Neuron (in vitro differentiated cells): Measurements from ENCODE around the gene KAZN.

ENCODE experiments used
- H2AFZ ChIP-seq: one replicate; pipeline ENCODE4 v1.6.1; 2013; ENCODE audit warnings: low read depth, mild to moderate bottlenecking, inconsistent platforms, low read length, moderate library complexity
- H3K27me3 ChIP-seq: one replicate; pipeline ENCODE4 v1.6.1; 2013; ENCODE audit warnings: low read length; ENCODE audit not compliant: insufficient read depth
- H3K36me3 ChIP-seq: one replicate; pipeline ENCODE4 v1.6.1; 2013; ENCODE audit warnings: low read length; ENCODE audit not compliant: insufficient read depth
- H3K4me1 ChIP-seq: one replicate; pipeline ENCODE4 v1.6.1; 2013; ENCODE audit warnings: low read length; ENCODE audit not compliant: insufficient read depth
- H3K4me3 ChIP-seq: 2 replicates; pipeline ENCODE4 v1.5.1; 2013; ENCODE audit warnings: mild to moderate bottlenecking, low read length, moderate library complexity
- H3K9me3 ChIP-seq: one replicate; pipeline ENCODE4 v1.6.1; 2013; ENCODE audit warnings: low read length

The KAZN gene

DNA sequence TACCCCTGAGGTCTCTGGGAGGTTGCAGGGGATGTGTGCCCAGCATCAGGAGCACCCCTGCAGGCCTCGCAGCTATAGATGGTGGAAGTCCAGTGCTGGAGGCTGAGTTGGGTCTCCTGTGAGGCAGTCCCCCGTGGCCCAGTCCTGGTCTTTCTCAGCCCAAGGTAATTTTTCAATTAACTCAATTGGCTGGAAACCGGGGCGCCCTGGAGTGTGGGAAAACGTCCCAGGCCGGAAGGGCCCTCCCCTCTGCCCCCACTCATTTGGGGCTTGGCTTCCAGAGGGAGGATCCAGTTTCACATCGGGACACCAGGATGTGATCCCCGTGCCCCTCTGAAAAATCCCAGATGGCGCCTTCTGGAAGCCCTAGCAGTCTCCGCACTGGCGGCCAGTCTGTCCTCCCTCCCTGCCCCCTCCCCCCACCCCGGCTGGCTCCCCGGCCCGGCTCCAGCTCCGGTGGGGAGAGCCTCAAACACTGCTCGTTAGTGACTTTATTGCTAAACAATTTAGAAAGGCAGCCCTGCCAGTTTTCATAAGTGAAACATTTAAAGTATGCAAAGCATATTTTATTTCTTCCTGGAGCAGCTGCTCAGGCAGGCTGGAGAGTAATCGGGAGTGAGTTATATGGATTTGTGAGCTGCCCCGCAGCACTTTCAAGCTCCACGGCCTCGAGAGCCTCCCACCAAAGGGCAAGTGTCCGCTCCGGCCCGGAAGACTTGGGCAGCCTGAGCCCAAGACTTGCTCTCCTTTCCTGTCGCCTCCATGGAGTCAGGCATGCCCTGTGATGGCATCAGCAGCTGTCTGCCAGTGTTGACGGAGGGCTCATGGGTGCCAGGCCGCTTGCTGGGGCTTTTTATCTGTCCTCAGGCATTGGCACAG, 346.9 kb downstream of the KAZN start:
- peaks cover 39% of the 10 kb centered on the region for H3K4me1 ChIP-seq
- no peaks in the 10 kb centered on the region for H3K27me3 ChIP-seq
- no peaks in the 10 kb centered on the region for H3K9me3 ChIP-seq
- no peak overlapping the region for H2AFZ ChIP-seq
- H3K36me3 ChIP-seq = no peaks in the 10 kb centered on the region
- H3K4me3 ChIP-seq = no peak overlapping the region

DNA sequence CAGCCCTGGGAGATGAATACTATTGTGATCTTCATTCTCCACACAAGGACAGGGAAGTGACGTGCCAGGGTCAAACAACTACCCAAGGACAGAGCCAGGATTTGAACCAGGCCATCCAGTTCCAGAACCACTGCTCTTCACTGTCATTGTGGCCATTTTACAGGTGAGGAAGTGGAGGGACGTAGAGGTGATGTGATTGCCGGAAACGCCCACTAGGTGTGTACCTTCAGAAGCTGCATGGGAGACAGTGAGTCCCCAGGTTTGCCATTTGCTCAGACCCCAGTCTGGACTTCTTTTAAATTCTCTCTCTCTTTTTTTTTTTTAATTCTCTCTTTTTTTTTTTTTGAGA, 347.5 kb downstream of the KAZN start:
- Histone ChIP-seq H3K4me1 (peaks cover 44% of the 10 kb centered on the region), H3K36me3 (no peaks in the 10 kb centered on the region), H3K9me3 (no peaks in the 10 kb centered on the region), H3K4me3 (no peak overlapping the region), H3K27me3 (no peaks in the 10 kb centered on the region), H2AFZ (no peak overlapping the region)

DNA sequence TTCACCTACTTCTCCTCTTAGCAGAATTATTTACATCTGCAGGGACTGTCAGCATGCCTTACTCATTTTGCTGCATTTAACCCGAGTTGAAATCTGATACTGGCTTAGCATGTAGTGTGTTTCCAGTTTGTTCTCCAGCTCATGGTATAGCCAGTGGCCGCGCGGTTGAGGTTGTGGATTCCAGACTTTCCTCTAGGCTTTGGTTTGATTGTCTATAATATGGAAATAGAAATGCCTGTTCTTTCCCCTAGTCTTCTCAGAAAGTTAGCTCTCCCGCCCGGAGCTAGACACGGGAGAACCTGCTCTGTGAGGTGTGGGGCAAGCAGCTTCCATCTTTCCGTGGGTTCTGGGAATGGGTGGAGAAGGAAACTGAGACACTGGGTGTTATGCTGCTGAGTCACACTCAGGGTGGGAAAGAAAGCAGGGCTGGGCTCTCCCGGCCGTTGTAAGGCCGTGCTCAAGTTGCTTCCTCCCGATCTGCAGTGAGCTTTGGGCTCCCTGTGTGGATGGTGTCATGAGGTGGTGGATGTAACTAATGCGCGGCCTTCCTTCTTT, 348.3 kb downstream of the KAZN start:
- Histone ChIP-seq H3K36me3 (no peaks in the 10 kb centered on the region), H3K27me3 (no peaks in the 10 kb centered on the region), H3K9me3 (no peaks in the 10 kb centered on the region), H3K4me3 (no peak overlapping the region), H3K4me1 (peaks cover 41% of the 10 kb centered on the region), H2AFZ (no peak overlapping the region)

DNA sequence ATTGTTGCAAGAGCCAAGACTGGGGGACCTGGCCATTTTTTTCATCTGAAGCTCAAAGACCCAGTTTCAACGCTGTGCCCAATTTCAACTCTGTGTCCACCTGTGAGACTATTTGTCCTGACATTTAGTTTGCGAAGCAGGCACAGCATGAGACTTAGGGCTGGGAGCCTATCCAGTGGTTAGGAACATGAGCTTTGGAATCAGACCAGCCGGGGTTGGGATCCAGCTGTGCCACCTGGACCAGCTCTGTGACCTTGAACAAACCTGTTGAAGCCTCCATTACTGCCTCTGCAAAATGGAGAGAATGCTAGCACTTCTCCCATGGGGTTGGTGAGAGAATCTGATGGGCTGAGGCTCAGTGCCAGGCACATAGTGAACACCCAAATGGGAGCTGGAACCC, 348.9 kb downstream of the KAZN start:
- no peaks in the 10 kb centered on the region for H3K36me3 ChIP-seq
- peaks cover 35% of the 10 kb centered on the region for H3K4me1 ChIP-seq
- H2AFZ ChIP-seq = no peak overlapping the region
- H3K27me3 ChIP-seq = no peaks in the 10 kb centered on the region
- H3K9me3 ChIP-seq = no peaks in the 10 kb centered on the region
- H3K4me3 ChIP-seq = no peak overlapping the region

DNA sequence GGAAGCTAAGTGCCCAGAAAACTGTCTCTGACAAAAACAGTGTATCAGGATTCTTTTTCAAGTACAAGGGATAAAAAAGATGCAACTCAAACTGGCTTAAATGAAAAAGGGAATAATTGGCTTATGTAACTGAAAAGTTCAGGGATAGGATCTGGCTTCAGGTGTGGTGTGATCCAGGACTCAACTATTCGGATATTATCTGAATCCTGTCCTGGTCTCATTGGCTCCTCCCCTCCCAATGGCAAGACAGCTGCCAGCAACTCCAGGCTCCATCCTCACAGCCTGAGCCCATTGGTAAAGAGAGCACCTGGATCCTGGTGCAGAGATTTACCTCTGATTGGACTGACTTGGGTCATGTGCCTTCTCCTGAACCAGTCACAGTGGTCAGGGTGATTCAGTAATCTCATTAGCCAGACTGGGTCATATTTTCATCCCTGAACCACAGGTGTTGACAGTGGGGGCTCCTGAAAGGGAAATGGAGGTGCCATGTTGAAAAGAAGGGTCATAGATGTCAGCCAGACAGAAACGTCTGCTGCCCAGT, 349.7 kb downstream of the KAZN start:
- Histone ChIP-seq H3K4me3 (no peak overlapping the region), H3K4me1 (peaks cover 27% of the 10 kb centered on the region), H2AFZ (no peak overlapping the region), H3K36me3 (no peaks in the 10 kb centered on the region), H3K27me3 (no peaks in the 10 kb centered on the region), H3K9me3 (peaks cover 4% of the 10 kb centered on the region)

DNA sequence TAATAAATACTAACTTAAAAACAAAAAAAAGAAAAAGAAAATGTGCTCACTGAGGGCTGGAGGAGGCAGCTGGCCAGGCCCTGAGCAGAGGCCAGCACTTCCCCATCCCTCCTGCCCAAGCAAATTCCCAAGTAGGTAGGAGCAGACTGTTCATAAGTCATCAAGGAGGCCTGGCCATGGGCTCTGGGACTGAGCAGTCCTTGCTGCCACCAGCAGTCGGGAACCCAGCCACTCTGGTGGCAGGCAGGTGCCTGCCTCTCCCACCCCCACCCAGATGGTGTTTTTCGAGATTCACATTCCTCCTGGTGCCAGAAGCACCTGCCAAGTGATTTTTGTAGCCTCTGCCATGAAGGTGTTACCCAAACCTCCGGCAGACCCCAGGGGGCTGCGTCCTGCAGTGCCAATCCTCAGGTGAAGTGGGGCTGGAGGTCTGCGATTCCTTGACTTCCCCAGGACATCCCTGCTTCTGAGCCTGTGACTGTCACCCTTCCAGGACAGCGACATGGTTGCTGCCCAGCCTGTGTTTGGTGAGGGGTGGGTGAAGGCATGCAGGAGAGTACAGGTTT, 350.9 kb downstream of the KAZN start:
- no peaks in the 10 kb centered on the region for H3K36me3 ChIP-seq
- no peak overlapping the region for H3K4me3 ChIP-seq
- peaks cover 16% of the 10 kb centered on the region for H3K4me1 ChIP-seq
- H3K9me3 ChIP-seq = peaks cover 5% of the 10 kb centered on the region
- no peak overlapping the region for H2AFZ ChIP-seq
- no peaks in the 10 kb centered on the region for H3K27me3 ChIP-seq

DNA sequence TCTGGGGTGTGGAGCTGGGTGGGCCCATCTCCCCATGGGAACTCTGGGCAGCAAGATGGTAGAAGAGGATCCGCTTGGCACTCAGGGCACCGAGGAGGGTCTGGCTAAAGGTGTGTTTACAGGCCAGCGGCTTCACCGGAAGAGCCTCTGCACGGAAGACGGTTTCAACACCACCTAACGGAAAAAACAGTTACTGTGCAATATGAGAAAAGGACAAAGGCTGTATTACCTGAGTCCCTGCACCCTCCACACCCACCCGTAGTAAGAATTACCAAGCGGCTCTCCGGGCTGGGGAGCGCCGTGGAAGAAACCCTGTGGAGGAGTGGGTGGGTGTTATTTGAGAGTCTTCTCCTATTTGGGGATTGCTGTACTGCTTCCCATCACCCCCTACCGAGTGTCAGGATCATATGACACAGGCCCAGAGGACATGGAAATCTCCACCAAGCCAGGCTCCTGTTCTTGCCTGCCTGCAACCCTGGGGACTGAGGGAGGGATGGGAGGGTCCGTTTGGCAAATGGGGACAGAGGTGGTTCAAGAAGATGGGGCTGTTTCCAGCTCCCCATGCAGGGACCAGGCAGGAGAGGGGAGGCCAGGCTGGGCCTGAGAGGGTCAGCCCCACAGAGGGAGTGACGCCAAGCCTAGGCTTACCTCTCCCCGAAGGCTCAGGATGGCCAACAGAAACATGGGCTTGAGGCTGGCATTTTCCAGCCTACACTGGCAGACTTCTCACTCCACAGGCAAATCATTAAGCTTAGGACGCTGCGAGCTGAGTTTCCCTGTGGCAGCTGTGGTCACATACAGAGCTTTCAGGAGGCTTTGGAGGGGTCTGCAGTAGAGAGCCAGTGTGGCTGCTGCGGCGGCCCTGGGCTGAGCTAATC, 351.6 kb downstream of the KAZN start:
- Histone ChIP-seq H3K27me3 (no peaks in the 10 kb centered on the region), H3K9me3 (peaks cover 5% of the 10 kb centered on the region)

DNA sequence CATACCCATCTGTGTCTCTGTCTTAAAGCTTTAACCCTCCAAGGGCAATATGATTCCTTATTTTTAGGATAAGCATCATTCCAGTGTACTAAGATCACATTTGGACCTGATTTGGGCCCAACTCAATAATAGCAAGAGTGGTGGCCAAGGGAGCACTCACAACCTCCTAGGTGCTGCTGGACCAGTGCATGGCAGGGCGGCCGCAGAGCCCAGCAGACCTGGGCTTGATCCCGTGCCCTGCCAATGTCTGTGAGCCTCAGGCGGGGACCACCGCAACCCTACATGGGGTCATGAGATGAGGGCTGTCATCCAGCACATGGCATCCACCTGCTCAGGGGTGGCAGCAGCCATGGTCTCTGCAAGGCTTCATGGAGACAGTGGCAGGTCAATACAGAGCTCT, 353.3 kb downstream of the KAZN start:
- Histone ChIP-seq H3K9me3 (peaks cover 5% of the 10 kb centered on the region), H3K4me1 (peaks cover 6% of the 10 kb centered on the region), H3K36me3 (peaks cover 3% of the 10 kb centered on the region), H3K4me3 (no peak overlapping the region), H3K27me3 (no peaks in the 10 kb centered on the region), H2AFZ (no peak overlapping the region)

More for the DNA sequence above, 351.6 kb downstream of the KAZN start:
- Histone ChIP-seq H3K4me1 (peaks cover 8% of the 10 kb centered on the region), H3K36me3 (no peaks in the 10 kb centered on the region), H3K4me3 (no peak overlapping the region), H2AFZ (no peak overlapping the region)

DNA sequence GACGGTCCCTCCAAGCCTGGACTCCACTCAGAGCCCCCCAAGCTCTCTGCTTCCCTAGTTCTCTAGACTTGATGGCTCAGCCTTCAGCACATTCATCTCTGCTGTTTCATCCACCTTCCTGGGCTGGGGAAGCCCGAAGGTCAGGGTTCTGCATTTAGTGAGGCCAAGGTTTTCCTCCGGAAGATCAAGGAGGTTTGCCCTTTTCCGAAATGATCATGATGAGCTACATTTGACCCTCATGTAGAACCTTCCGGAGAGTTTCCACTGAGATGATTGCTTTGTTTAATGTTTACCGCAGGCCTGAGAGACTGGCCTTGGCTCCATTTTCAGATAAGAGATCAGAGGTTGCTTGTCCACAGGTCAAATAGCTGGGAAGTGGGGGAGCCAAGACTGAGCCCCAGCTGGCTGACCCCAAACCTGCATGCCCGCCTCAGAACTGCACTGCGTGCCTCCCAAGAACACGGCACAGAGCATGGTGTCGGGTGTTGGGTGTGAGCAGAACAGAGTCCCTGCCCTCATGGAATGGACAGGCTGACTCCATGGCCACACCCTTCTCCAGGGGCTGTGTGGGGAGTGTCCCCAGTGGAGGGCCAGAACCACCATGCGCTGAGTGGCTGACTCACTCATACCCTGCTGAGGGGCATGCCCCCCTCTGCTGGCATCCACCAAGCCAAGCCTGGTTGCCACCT, 354.3 kb downstream of the KAZN start:
- H3K36me3 ChIP-seq = peaks cover 3% of the 10 kb centered on the region
- no peaks in the 10 kb centered on the region for H3K27me3 ChIP-seq
- H3K4me1 ChIP-seq = peaks cover 6% of the 10 kb centered on the region
- no peak overlapping the region for H3K4me3 ChIP-seq
- H3K9me3 ChIP-seq = peaks cover 5% of the 10 kb centered on the region
- H2AFZ ChIP-seq = no peak overlapping the region

DNA sequence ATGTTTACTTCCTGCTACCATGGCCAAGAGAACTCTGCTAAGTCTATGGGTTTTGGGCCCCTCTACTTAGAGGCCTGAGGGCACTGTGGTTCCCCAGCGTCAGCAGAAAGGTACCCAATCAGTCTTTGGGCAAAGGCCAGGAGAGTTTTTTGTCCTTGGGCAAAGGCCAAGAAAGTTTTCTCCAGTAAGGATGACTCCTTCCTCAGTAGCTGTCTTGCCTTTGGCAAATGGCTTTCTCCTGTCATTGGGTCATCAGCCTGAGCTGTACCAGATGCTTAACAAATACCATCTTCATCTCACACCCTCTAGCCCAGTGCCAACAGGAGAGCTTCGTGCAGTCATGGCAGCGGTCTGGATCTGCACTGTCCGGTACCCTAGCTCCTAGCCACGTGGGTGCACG, 355.7 kb downstream of the KAZN start:
- Histone ChIP-seq H3K36me3 (peaks cover 3% of the 10 kb centered on the region), H3K4me3 (no peak overlapping the region), H3K4me1 (peaks cover 6% of the 10 kb centered on the region), H3K27me3 (no peaks in the 10 kb centered on the region), H3K9me3 (peaks cover 5% of the 10 kb centered on the region), H2AFZ (no peak overlapping the region)

DNA sequence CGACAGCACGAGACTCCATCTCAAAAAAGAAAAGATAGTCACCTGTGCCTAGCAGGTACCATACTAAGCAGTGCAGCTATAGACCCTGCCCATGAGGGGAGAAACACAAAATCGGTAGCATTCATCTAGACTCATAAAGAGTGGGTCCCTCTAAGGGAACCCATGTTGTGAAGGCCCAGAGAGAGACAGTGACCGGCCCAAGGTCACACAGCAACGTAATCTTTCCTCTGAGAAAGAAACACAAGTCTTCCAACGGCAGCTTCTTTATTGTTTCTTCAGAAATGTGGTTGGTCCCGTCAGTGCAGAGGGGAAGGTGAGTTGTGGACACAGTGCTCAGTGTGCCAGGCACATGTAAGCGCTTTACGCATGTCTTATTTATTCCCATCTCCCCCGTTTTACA, 356.4 kb downstream of the KAZN start:
- Histone ChIP-seq H3K4me1 (peaks cover 6% of the 10 kb centered on the region), H2AFZ (no peak overlapping the region), H3K36me3 (peaks cover 3% of the 10 kb centered on the region), H3K27me3 (no peaks in the 10 kb centered on the region), H3K4me3 (no peak overlapping the region), H3K9me3 (peaks cover 5% of the 10 kb centered on the region)

DNA sequence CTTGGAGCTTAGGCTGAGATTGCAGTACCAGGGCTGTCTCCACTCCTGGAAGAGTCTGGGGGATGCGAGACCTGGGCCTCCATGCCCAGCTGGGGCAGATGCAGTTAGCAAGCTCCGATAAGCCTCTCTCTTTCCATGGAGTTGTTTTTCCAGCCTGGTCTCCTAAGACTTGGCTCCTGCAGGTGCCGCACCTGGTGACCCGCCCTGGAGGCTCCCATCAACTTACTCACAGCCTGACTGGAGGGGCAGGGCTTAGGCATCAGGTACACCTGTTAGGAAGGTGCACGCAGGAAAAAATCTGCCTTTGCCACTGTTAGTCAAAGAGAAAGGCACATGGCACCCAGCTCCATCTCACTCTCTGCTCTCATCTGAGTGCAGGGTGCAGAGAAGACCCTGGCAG, 356.9 kb downstream of the KAZN start:
- Histone ChIP-seq H3K36me3 (peaks cover 3% of the 10 kb centered on the region), H3K9me3 (peaks cover 5% of the 10 kb centered on the region), H3K4me1 (peaks cover 4% of the 10 kb centered on the region), H3K4me3 (no peak overlapping the region), H2AFZ (no peak overlapping the region), H3K27me3 (no peaks in the 10 kb centered on the region)
